ENCODE data around the gene TDRD1. TPM values are rescaled to one million over a fixed set of nuclear protein-coding genes. Genes with fewer than 3 reads are reported as not detected.

The TDRD1 gene
- total RNA-seq, 1 experiment from 2014 or later, result not detected

DNA sequence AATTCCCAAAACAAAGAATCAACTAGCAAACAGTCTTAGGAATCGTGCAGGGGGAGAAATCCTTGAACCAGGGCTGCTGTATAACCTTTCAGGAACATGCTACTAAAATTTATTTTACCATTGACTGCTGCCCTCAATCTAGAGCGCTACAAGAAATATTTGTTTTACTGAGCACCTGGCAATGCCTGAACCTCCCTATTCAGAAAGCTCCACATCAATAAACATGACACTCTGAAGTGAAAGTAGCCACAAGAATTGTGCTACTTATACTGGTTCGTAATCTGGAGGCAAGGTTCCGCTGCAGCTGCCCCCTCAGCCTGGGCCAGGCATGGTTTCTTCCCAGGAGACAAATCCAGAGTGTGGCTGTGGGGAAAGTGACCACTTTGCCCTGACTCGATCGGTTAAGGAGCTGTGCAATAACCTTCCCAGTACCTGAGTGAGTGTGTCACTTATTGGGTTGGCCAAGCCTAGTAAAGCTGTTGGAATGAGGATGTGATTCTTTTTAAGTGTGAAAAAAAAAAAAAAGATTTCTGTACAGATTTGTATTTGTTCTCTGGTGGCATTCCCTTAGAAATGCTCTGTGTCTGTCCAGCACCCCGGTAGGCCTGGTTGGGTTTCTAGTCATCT lies 67.6 kb downstream of the TDRD1 start:
- Histone ChIP-seq H3K27me3 (ENCODE audit: insufficient read depth, low read length) (peaks cover 38% of the 10 kb centered on the region), H3K9me3 (ENCODE audit: control insufficient read depth in 1 of 2, insufficient read depth in 1 of 2, low read depth in 1 of 2, low read length in 2 of 2) (no peaks in the 10 kb centered on the region), H3K27ac (ENCODE audit: low read depth, low read length) (no peak overlapping the region), H3K4me2 (ENCODE audit: low read length) (no peak overlapping the region; the same call in 1 of the 2 replicates), H3K9ac (ENCODE audit: low read length) (no peak overlapping the region), H3K4me1 (ENCODE audit: control insufficient read depth in 1 of 2, insufficient read depth in 2 of 2, low read length in 2 of 2) (peaks cover 0 to 6% of the 10 kb centered on the region in 2 experiments; a peak in 1 of 4 replicates), H3K9me2 (ENCODE audit: insufficient read depth) (no peaks in the 10 kb centered on the region), H3K36me3 (ENCODE audit: control insufficient read depth in 1 of 2, insufficient read depth in 2 of 2, low read length in 2 of 2) (no peaks in the 10 kb centered on the region), H3K79me2 (ENCODE audit: insufficient read depth, low read length) (no peaks in the 10 kb centered on the region), H4K20me1 (ENCODE audit: insufficient read depth) (no peaks in the 10 kb centered on the region), H3K4me3 (replicated peaks in 1 of 2; ENCODE audit: low read depth in 1 of 2, low read length in 2 of 2) (no peak overlapping the region), H2AFZ (ENCODE audit: low read depth, low read length, poor library complexity, severe bottlenecking) (no peak overlapping the region)
- intact Hi-C loops (cut with micrococcal nuclease), result no loop called here
- TF ChIP-seq CBX3 (IDR thresholded peaks at IDR 0.05; ENCODE audit: low read depth) (no peak), SP1 (IDR thresholded peaks at IDR 0.05; ENCODE audit: low read depth) (no peak), POLR2A (IDR thresholded peaks at IDR 0.05; ENCODE audit: borderline replicate concordance, extremely low read depth, insufficient read depth, insufficient read length) (no peak), YY1 (IDR thresholded peaks at IDR 0.05; ENCODE audit: extremely low read depth, insufficient replicate concordance, low read depth, low read length) (no peak), RAD21 (IDR thresholded peaks at IDR 0.05; ENCODE audit: low read depth) (no peak), FOSL1 (IDR thresholded peaks at IDR 0.05; ENCODE audit: low read depth) (no peak), EZH2phosphoT487 (IDR thresholded peaks at IDR 0.05; ENCODE audit: borderline replicate concordance) (no peak)
- TF ChIP-seq, protein P1, sequence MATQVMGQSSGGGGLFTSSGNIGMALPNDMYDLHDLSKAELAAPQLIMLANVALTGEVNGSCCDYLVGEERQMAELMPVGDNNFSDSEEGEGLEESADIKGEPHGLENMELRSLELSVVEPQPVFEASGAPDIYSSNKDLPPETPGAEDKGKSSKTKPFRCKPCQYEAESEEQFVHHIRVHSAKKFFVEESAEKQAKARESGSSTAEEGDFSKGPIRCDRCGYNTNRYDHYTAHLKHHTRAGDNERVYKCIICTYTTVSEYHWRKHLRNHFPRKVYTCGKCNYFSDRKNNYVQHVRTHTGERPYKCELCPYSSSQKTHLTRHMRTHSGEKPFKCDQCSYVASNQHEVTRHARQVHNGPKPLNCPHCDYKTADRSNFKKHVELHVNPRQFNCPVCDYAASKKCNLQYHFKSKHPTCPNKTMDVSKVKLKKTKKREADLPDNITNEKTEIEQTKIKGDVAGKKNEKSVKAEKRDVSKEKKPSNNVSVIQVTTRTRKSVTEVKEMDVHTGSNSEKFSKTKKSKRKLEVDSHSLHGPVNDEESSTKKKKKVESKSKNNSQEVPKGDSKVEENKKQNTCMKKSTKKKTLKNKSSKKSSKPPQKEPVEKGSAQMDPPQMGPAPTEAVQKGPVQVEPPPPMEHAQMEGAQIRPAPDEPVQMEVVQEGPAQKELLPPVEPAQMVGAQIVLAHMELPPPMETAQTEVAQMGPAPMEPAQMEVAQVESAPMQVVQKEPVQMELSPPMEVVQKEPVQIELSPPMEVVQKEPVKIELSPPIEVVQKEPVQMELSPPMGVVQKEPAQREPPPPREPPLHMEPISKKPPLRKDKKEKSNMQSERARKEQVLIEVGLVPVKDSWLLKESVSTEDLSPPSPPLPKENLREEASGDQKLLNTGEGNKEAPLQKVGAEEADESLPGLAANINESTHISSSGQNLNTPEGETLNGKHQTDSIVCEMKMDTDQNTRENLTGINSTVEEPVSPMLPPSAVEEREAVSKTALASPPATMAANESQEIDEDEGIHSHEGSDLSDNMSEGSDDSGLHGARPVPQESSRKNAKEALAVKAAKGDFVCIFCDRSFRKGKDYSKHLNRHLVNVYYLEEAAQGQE (IDR thresholded peaks at IDR 0.05; ENCODE audit: low read depth), result no peak
- TF ChIP-seq, protein P2, sequence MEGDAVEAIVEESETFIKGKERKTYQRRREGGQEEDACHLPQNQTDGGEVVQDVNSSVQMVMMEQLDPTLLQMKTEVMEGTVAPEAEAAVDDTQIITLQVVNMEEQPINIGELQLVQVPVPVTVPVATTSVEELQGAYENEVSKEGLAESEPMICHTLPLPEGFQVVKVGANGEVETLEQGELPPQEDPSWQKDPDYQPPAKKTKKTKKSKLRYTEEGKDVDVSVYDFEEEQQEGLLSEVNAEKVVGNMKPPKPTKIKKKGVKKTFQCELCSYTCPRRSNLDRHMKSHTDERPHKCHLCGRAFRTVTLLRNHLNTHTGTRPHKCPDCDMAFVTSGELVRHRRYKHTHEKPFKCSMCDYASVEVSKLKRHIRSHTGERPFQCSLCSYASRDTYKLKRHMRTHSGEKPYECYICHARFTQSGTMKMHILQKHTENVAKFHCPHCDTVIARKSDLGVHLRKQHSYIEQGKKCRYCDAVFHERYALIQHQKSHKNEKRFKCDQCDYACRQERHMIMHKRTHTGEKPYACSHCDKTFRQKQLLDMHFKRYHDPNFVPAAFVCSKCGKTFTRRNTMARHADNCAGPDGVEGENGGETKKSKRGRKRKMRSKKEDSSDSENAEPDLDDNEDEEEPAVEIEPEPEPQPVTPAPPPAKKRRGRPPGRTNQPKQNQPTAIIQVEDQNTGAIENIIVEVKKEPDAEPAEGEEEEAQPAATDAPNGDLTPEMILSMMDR (IDR thresholded peaks at IDR 0.05 in 2 of 3, conservative IDR thresholded peaks at IDR 0.05 in 1 of 3; ENCODE audit: borderline replicate concordance in 1 of 3, insufficient read depth in 1 of 3, low read depth in 2 of 3, low read length in 2 of 3), result no peak
- ChIA-PET RAD21 (ENCODE audit: low non-redundant PET in 1 of 2, low total read pairs in 2 of 2, uncharacterized antibody in 2 of 2, unreplicated experiment in 2 of 2) (no interaction called here), CTCF (no interaction called here), POLR2A (no interaction called here)
- BruUV-seq (replicated peaks), result no TSS peak
- ATAC-seq (no peak), DNase-seq (ENCODE audit: low read depth, low spot score) (no peak)

All from HCT116 (cell line).